ENCODE data around the gene ITGA5. TPM values are rescaled to one million over a fixed set of nuclear protein-coding genes. Genes with fewer than 3 reads are reported as not detected.
A peak's percentile ranks its signal among the peaks of the same experiment; 100 is the strongest.

ITGA5 gene
- total RNA-seq, 1 donor from 2014 or later = 100 TPM

- no peak for DNase-seq (ENCODE audit: extremely low spot score, unreplicated experiment)
Measured at GRCh38 chr12:54389607-54390175, 29.4 kb downstream of the ITGA5 start.

GRCh38 chr12:54389134-54389508, 29.9 kb downstream of the ITGA5 start:
- Mint-ChIP-seq H3K4me1 (ENCODE audit: unreplicated experiment) (peaks cover 26% of the 10 kb centered on the region), H3K4me3 (ENCODE audit: unreplicated experiment) (no peak overlapping the region), H3K9me3 (ENCODE audit: unreplicated experiment) (no peaks in the 10 kb centered on the region)

More at GRCh38 chr12:54389607-54390175, 29.4 kb downstream of the ITGA5 start:
- Mint-ChIP-seq H3K36me3 (ENCODE audit: unreplicated experiment) (peaks cover 2% of the 10 kb centered on the region), H3K27me3 (ENCODE audit: unreplicated experiment) (no peaks in the 10 kb centered on the region), H3K4me1 (ENCODE audit: unreplicated experiment) (peaks cover 20% of the 10 kb centered on the region), H3K9me3 (ENCODE audit: unreplicated experiment) (no peaks in the 10 kb centered on the region), H3K27ac (ENCODE audit: unreplicated experiment) (no peak overlapping the region), H3K4me3 (ENCODE audit: unreplicated experiment) (peak overlapping the region; percentile 24)
- no peak for TF ChIP-seq CTCF (IDR thresholded peaks at IDR 0.05)

GRCh38 chr12:54388237-54389133, 30.6 kb downstream of the ITGA5 start:
- H3K4me3 Mint-ChIP-seq (ENCODE audit: unreplicated experiment) = no peak overlapping the region

More at GRCh38 chr12:54389134-54389508, 29.9 kb downstream of the ITGA5 start:
- no peak for TF ChIP-seq CTCF (IDR thresholded peaks at IDR 0.05)
- peaks cover 1% of the 10 kb centered on the region for H3K36me3 Mint-ChIP-seq (ENCODE audit: unreplicated experiment)
- H3K27ac Mint-ChIP-seq (ENCODE audit: unreplicated experiment) = no peak overlapping the region
- H3K27me3 Mint-ChIP-seq (ENCODE audit: unreplicated experiment) = no peaks in the 10 kb centered on the region
- no peak for DNase-seq (ENCODE audit: extremely low spot score, unreplicated experiment)

GRCh38 chr12:54387114-54387467, 32.0 kb downstream of the ITGA5 start:
- no peaks in the 10 kb centered on the region for H3K9me3 Mint-ChIP-seq (ENCODE audit: unreplicated experiment)
- H3K4me3 Mint-ChIP-seq (ENCODE audit: unreplicated experiment) = no peak overlapping the region
- no peaks in the 10 kb centered on the region for H3K27me3 Mint-ChIP-seq (ENCODE audit: unreplicated experiment)
- H3K36me3 Mint-ChIP-seq (ENCODE audit: unreplicated experiment) = no peaks in the 10 kb centered on the region
- no peak for DNase-seq (ENCODE audit: extremely low spot score, unreplicated experiment)
- peaks cover 28% of the 10 kb centered on the region for H3K4me1 Mint-ChIP-seq (ENCODE audit: unreplicated experiment)
- H3K27ac Mint-ChIP-seq (ENCODE audit: unreplicated experiment) = no peak overlapping the region
- TF ChIP-seq CTCF (IDR thresholded peaks at IDR 0.05) = no peak

More at GRCh38 chr12:54388237-54389133, 30.6 kb downstream of the ITGA5 start:
- DNase-seq (ENCODE audit: extremely low spot score, unreplicated experiment) = no peak
- Mint-ChIP-seq H3K4me1 (ENCODE audit: unreplicated experiment) (peaks cover 28% of the 10 kb centered on the region), H3K9me3 (ENCODE audit: unreplicated experiment) (no peaks in the 10 kb centered on the region), H3K27ac (ENCODE audit: unreplicated experiment) (no peak overlapping the region), H3K36me3 (ENCODE audit: unreplicated experiment) (no peaks in the 10 kb centered on the region), H3K27me3 (ENCODE audit: unreplicated experiment) (no peaks in the 10 kb centered on the region)
- no peak for TF ChIP-seq CTCF (IDR thresholded peaks at IDR 0.05)

GRCh38 chr12:54386403-54387113, 32.5 kb downstream of the ITGA5 start:
- Mint-ChIP-seq H3K27me3 (ENCODE audit: unreplicated experiment) (no peaks in the 10 kb centered on the region), H3K36me3 (ENCODE audit: unreplicated experiment) (no peaks in the 10 kb centered on the region), H3K4me1 (ENCODE audit: unreplicated experiment) (peaks cover 24% of the 10 kb centered on the region), H3K9me3 (ENCODE audit: unreplicated experiment) (no peaks in the 10 kb centered on the region), H3K4me3 (ENCODE audit: unreplicated experiment) (no peak overlapping the region), H3K27ac (ENCODE audit: unreplicated experiment) (no peak overlapping the region)
- TF ChIP-seq CTCF (IDR thresholded peaks at IDR 0.05) = no peak
- no peak for DNase-seq (ENCODE audit: extremely low spot score, unreplicated experiment)

Data from osteocyte (in vitro differentiated cells).